GM12878 (cell line): ENCODE measurements around the gene HIF3A. TPM values are rescaled to one million over a fixed set of nuclear protein-coding genes. Genes with fewer than 3 reads are reported as not detected.

ENCODE experiments used
- ATAC-seq: fragments of 200-7000 bp; cut with Tn5 transposase; 3 replicates; pipeline ENCODE4 v1.9.1; 2020; ENCODE audit warnings: mild to moderate bottlenecking, moderate library complexity
- BruUV-seq: library from RNA; stranded (reverse); fragments of 400-500 nt; replicated peaks from 2 replicates; lab custom pipeline; 2021; lab: Mats Ljungman, UMichigan
- CTCF ChIA-PET: fragments of 300-600 bp; sonication (Branson Sonifier 250); formaldehyde crosslinking; extraction: SDS; loops from one replicate; lab custom pipeline; 2021; ENCODE audit warnings: inconsistent platforms; lab: Yijun Ruan, JAX
- POLR2A ChIA-PET: fragments of 350-600 bp; formaldehyde crosslinking; extraction: SDS; loops from one replicate; lab custom pipeline; 2021; ENCODE audit warnings: inconsistent platforms; lab: Charles Lee
- RAD21 ChIA-PET: fragments of 300-600 bp; sonication (Branson Sonifier 250); formaldehyde crosslinking; loops from one replicate; lab custom pipeline; 2023; ENCODE audit warnings: antibody characterized with exemption; ENCODE audit not compliant: unreplicated experiment; lab: Charles Lee
- SMC1A ChIA-PET: fragments of 300-600 bp; sonication (Branson Sonifier 250); formaldehyde crosslinking; loops from one replicate; lab custom pipeline; 2023; ENCODE audit not compliant: unreplicated experiment, uncharacterized antibody; lab: Charles Lee
- DNase-seq: peaks from one replicate; pipeline ENCODE4 v3.0.0-alpha.2; 2011; ENCODE audit warnings: low read depth, low spot score
- FAIRE-seq: peaks from 3 replicates; lab custom pipeline; 2011; peaks lifted over from hg19 to GRCh38; lab: Jason Lieb, UNC
- H2AFZ ChIP-seq: 2 replicates; pipeline ENCODE4 v1.6.0; 2011; ENCODE audit warnings: low read depth, low read length, control low read depth; ENCODE audit not compliant: control insufficient read depth
- H3K27ac ChIP-seq: 2 replicates; pipeline ENCODE4 v1.5.1; 2011; ENCODE audit warnings: control low read depth; ENCODE audit not compliant: control insufficient read depth, insufficient read depth
- H3K27me3 ChIP-seq, 2 experiments: replicated peaks in 1 of 2; 2 replicates each; pipeline versions ENCODE4 v1.6.0 to v1.6.1; 2011; ENCODE audit warnings: low read length in 1 of 2; ENCODE audit not compliant: control insufficient read depth in 2 of 2, insufficient read depth in 2 of 2
- H3K36me3 ChIP-seq, 2 experiments: 2 replicates each; pipeline ENCODE4 v1.5.1; 2011; ENCODE audit warnings: low read length in 1 of 2; ENCODE audit not compliant: control insufficient read depth in 2 of 2, insufficient read depth in 2 of 2
- H3K4me1 ChIP-seq: 2 replicates; pipeline ENCODE4 v1.6.1; 2011; ENCODE audit warnings: mild to moderate bottlenecking, low read length, moderate library complexity, mixed read lengths; ENCODE audit not compliant: control insufficient read depth, insufficient read depth
- H3K4me2 ChIP-seq: 2 replicates; pipeline ENCODE4 v1.6.0; 2011; ENCODE audit warnings: control low read depth; ENCODE audit not compliant: control insufficient read depth, insufficient read depth
- H3K4me3 ChIP-seq: fragments of 200-600 bp; sonication (generic); 2 replicates; pipeline ENCODE4 v1.5.1; 2016
- H3K79me2 ChIP-seq: 2 replicates; pipeline ENCODE4 v1.6.0; 2011; ENCODE audit warnings: low read length; ENCODE audit not compliant: control insufficient read depth, insufficient read depth
- H3K9ac ChIP-seq: 2 replicates; pipeline ENCODE4 v1.8.0; 2011; ENCODE audit warnings: low read length, control low read depth, mixed read lengths; ENCODE audit not compliant: control insufficient read depth, insufficient read depth
- H3K9me3 ChIP-seq: replicated peaks from 3 replicates; pipeline ENCODE4 v1.5.1; 2011; ENCODE audit warnings: mild to moderate bottlenecking, low read length; ENCODE audit not compliant: control insufficient read depth, insufficient read depth
- H4K20me1 ChIP-seq: 2 replicates; pipeline ENCODE4 v1.6.0; 2011; ENCODE audit not compliant: control insufficient read depth, insufficient read depth
- CTCF ChIP-seq, 3 experiments: IDR thresholded peaks in 2 of 3; conservative IDR thresholded peaks in 1 of 3; 2 replicates each; pipeline ENCODE4 v1.5.1; 2011; ENCODE audit warnings: low read depth in 3 of 3, low read length in 3 of 3, mild to moderate bottlenecking in 3 of 3, control low read depth in 2 of 3, moderate library complexity in 2 of 3, inconsistent platforms in 1 of 3, mixed read lengths in 1 of 3; ENCODE audit not compliant: control insufficient read depth in 2 of 3, insufficient read depth in 1 of 3; ENCODE audit errors: extremely low read depth in 1 of 3
- E4F1 ChIP-seq: fragments of 450-650 bp; IDR thresholded peaks from 2 replicates; pipeline ENCODE4 v1.6.1; 2018; ENCODE audit warnings: borderline replicate concordance, mild to moderate bottlenecking; ENCODE audit not compliant: partially characterized antibody
- EGR1 ChIP-seq, 2 experiments: IDR thresholded peaks; 1 replicate in 1 of 2; 2 replicates in 1 of 2; pipeline ENCODE4 v1.6.1; 2011 to 2012; ENCODE audit warnings: low read depth in 2 of 2, low read length in 2 of 2, borderline replicate concordance in 1 of 2, mild to moderate bottlenecking in 1 of 2, moderate library complexity in 1 of 2
- IRF5 ChIP-seq: fragments of 450-650 bp; IDR thresholded peaks from 2 replicates; pipeline ENCODE4 v1.6.1; 2017; ENCODE audit warnings: borderline replicate concordance
- MAX ChIP-seq: IDR thresholded peaks from 2 replicates; pipeline ENCODE4 v1.6.1; 2012; ENCODE audit warnings: low read depth, low read length, improper control_type of control experiment
- MYC ChIP-seq: IDR thresholded peaks from 2 replicates; pipeline ENCODE4 v1.6.1; 2011; ENCODE audit warnings: mild to moderate bottlenecking, low read length, moderate library complexity, inconsistent platforms; ENCODE audit not compliant: insufficient read depth, insufficient replicate concordance, insufficient read length, severe bottlenecking
- NFYA ChIP-seq: IDR thresholded peaks from 2 replicates; pipeline ENCODE4 v1.6.1; 2011; ENCODE audit warnings: low read depth, mild to moderate bottlenecking, low read length, improper control_type of control experiment, borderline replicate concordance
- PML ChIP-seq: IDR thresholded peaks from 2 replicates; pipeline ENCODE4 v1.6.1; 2012; ENCODE audit warnings: low read length, inconsistent platforms
- SMAD1 ChIP-seq: fragments of 450-650 bp; IDR thresholded peaks from 2 replicates; pipeline ENCODE4 v1.6.1; 2018; ENCODE audit warnings: mild to moderate bottlenecking, low read depth; ENCODE audit not compliant: partially characterized antibody
- ZNF217 ChIP-seq: fragments of 450-650 bp; IDR thresholded peaks from 2 replicates; pipeline ENCODE4 v1.6.1; 2017; ENCODE audit warnings: antibody characterized with exemption, mild to moderate bottlenecking
- WGBS: methylation state at CpG from one replicate; pipeline ENCODE4 v1.1.6; 2016; ENCODE audit warnings: low lambda C conversion rate; ENCODE audit not compliant: insufficient replicate concordance, insufficient coverage; ENCODE audit errors: missing lambda C conversion rate; 5-methylcytosine and 5-hydroxymethylcytosine counted together
- in situ Hi-C: fragments of 300-500 bp; cut with MboI; formaldehyde crosslinking; loops from 9 replicates; pipeline ENCODE4 v1.14.3; 2018; ENCODE audit warnings: mixed read lengths
- intact Hi-C: fragments of 100-400 bp; cut with micrococcal nuclease; formaldehyde crosslinking; loops from one replicate; pipeline ENCODE4 v1.14.2; 2022; ENCODE audit not compliant: unreplicated experiment
- polyA plus RNA-seq, 11 experiments: library from polyadenylated mRNA; depleted of rRNA in 4 of 11; unstranded in 6 of 11; stranded (reverse) in 5 of 11; fragments of >200 nt; fragmentation: Nextera tagmentation in 4 of 11; fragmentation: Illumina TruSeq in 1 of 11; extraction: Ambion mirVana in 4 of 11; extraction: Trizol in 1 of 11; gene quantifications; 1 replicate in 1 of 11; 2 replicates in 10 of 11; pipeline versions ENCODE4 v1.2.1 to v1.2.3, GENCODE V29; 2011 to 2016; ENCODE audit warnings: inconsistent platforms in 2 of 11, missing spikeins in 2 of 11, low read depth in 1 of 11
- total RNA-seq, 4 experiments: library from RNA; depleted of rRNA in 3 of 4; stranded (reverse); fragments of >200 nt in 3 of 4; fragmentation: Illumina TruSeq in 1 of 4; extraction: Trizol in 1 of 4; gene quantifications; 2 replicates each; pipeline versions ENCODE4 v1.2.1 to v1.2.3, GENCODE V29; 2013 to 2021

Gene HIF3A
- total and polyA plus RNA-seq, 10 of the 15 experiments (the other 5 are each of a cell fraction or from before 2014, with no cell fraction given): 0.03 to 0.20 (median 0.06) TPM; not detected in 5

GRCh38 chr19:46303322-46303690, 6.5 kb downstream of the HIF3A start:
- Histone ChIP-seq H3K9me3 (peaks cover 1% of the 10 kb centered on the region; the same call in 1 of the 3 replicates), H3K36me3 (no peaks in the 10 kb centered on the region), H3K4me3 (no peak overlapping the region), H3K79me2 (no peaks in the 10 kb centered on the region), H3K4me2 (no peak overlapping the region), H3K4me1 (no peaks in the 10 kb centered on the region), H4K20me1 (no peaks in the 10 kb centered on the region), H2AFZ (no peak overlapping the region), H3K9ac (no peak overlapping the region), H3K27me3 (no peaks in the 10 kb centered on the region), H3K27ac (no peak overlapping the region)
- WGBS: 68% methylated on average over 10 of the region's 10 CpGs
- FAIRE-seq (no peak), ATAC-seq (no peak), DNase-seq (no peak)
- SMC1A ChIA-PET: no interaction called here
- CTCF ChIA-PET: interaction anchor here (0.6 kb wide), 1 partner anchor 226 kb away, joined by 3 read pairs; no protein-coding TSS in a partner anchor
- POLR2A ChIA-PET: no interaction called here
- RAD21 ChIA-PET: no interaction called here
- no TSS peak for BruUV-seq
- TF ChIP-seq SMAD1 (no peak), PML (no peak), IRF5 (no peak), EGR1 (IDR thresholded peaks at IDR 0.05; ENCODE audit: borderline replicate concordance in 1 of 2, low read depth in 2 of 2, low read length in 2 of 2) (no peak), ZNF217 (no peak), NFYA (no peak), E4F1 (no peak), CTCF (IDR thresholded peaks at IDR 0.05 in 2 of 3, conservative IDR thresholded peaks at IDR 0.05 in 1 of 3; ENCODE audit: control insufficient read depth in 2 of 3, extremely low read depth in 1 of 3, insufficient read depth in 1 of 3, low read depth in 3 of 3, low read length in 3 of 3) (no peak), MYC (no peak), MAX (no peak)
- intact Hi-C loops (no loop called here), in situ Hi-C loops (no loop called here)
